Mesendoderm (in vitro differentiated cells): Measurements from ENCODE around the gene SYNJ2.

Experiments used
- DNase-seq: peaks from one replicate; pipeline ENCODE4 v3.0.0; 2013
- H2AK5ac ChIP-seq: 2 replicates; pipeline ENCODE4 v1.6.1; 2013; ENCODE audit warnings: low read length, inconsistent platforms
- H2BK120ac ChIP-seq: 2 replicates; pipeline ENCODE4 v1.6.1; 2013; ENCODE audit warnings: low read depth, mild to moderate bottlenecking, low read length, moderate library complexity, mixed read lengths
- H2BK15ac ChIP-seq: replicated peaks from 2 replicates; pipeline ENCODE4 v1.6.1; 2013; ENCODE audit warnings: low read depth, mild to moderate bottlenecking, moderate library complexity
- H2BK5ac ChIP-seq: 2 replicates; pipeline ENCODE4 v1.6.1; 2013; ENCODE audit warnings: low read length, inconsistent platforms
- H3K18ac ChIP-seq: 2 replicates; pipeline ENCODE4 v1.6.1; 2013; ENCODE audit warnings: mild to moderate bottlenecking, low read length, mixed read lengths
- H3K23ac ChIP-seq: one replicate; pipeline ENCODE4 v1.6.1; 2013; ENCODE audit warnings: low read length
- H3K27ac ChIP-seq: 2 replicates; pipeline ENCODE4 v1.5.1; 2013; ENCODE audit warnings: low read depth, mild to moderate bottlenecking, inconsistent platforms, low read length, moderate library complexity
- H3K27me3 ChIP-seq: 2 replicates; pipeline ENCODE4 v1.6.1; 2013; ENCODE audit warnings: low read length, control low read depth, mild to moderate bottlenecking, inconsistent platforms; ENCODE audit not compliant: insufficient read depth, poor library complexity
- H3K36me3 ChIP-seq: 2 replicates; pipeline ENCODE4 v1.6.1; 2013; ENCODE audit warnings: low read length, inconsistent platforms; ENCODE audit not compliant: control insufficient read depth, insufficient read depth
- H3K4ac ChIP-seq: one replicate; pipeline ENCODE4 v1.6.1; 2013; ENCODE audit warnings: low read depth, mild to moderate bottlenecking, low read length, moderate library complexity
- H3K4me1 ChIP-seq: 2 replicates; pipeline ENCODE4 v1.6.1; 2013; ENCODE audit warnings: low read depth, low read length, inconsistent platforms; ENCODE audit not compliant: control insufficient read depth
- H3K4me2 ChIP-seq: 2 replicates; pipeline ENCODE4 v1.6.1; 2013; ENCODE audit warnings: low read length
- H3K4me3 ChIP-seq: 2 replicates; pipeline ENCODE4 v1.5.1; 2013; ENCODE audit warnings: mild to moderate bottlenecking, low read length
- H3K56ac ChIP-seq: one replicate; pipeline ENCODE4 v1.6.1; 2013; ENCODE audit warnings: low read length
- H3K79me1 ChIP-seq: 2 replicates; pipeline ENCODE4 v1.6.1; 2013; ENCODE audit warnings: low read length, inconsistent platforms
- H3K79me2 ChIP-seq: 2 replicates; pipeline ENCODE4 v1.6.1; 2013; ENCODE audit warnings: mild to moderate bottlenecking, low read length; ENCODE audit not compliant: control insufficient read depth, insufficient read depth
- H3K9ac ChIP-seq: 2 replicates; pipeline ENCODE4 v1.6.1; 2013; ENCODE audit warnings: low read length, inconsistent platforms
- H4K5ac ChIP-seq: one replicate; pipeline ENCODE4 v1.6.1; 2013; ENCODE audit warnings: low read length
- H4K8ac ChIP-seq: one replicate; pipeline ENCODE4 v1.6.1; 2013; ENCODE audit warnings: low read depth, mild to moderate bottlenecking, control low read depth, low read length, moderate library complexity
- WGBS: extraction: QIAGEN DNeasy Blood & Tissue Kit; methylation state at CpG from one replicate; pipeline ENCODE4 v1.1.7; 2013; ENCODE audit warnings: low lambda C conversion rate, missing lambda C conversion rate; ENCODE audit not compliant: insufficient coverage; ENCODE audit errors: extremely low coverage; 5-methylcytosine and 5-hydroxymethylcytosine counted together

SYNJ2 gene

GRCh38 chr6:157941101-157941863 lies 40.4 kb upstream of the SYNJ2 start:
- no peak overlapping the region for H3K4me3 ChIP-seq

DNA sequence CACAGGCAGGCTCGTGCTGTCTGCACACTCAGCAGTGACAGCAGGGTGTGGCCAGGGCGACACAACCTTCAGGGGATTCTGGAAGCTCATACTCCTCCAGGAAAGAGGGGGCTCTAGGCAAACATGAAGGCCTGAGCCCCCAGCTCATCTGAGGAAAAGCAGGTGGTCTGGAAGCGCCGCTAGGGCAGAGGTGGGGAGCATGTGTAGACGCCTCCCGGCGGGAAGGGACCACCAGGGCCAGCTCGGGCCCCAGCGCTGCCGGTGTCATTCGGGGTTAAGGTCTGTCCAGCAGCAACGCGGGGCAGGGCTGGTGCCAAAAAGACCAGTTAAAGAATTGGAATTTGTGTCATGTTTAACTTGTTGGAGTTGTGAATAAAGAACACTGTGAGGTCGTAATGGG lies 39.3 kb upstream of the SYNJ2 start:
- Histone ChIP-seq H3K27ac (no peak overlapping the region), H2BK15ac (no peak overlapping the region), H3K9ac (no peak overlapping the region), H3K4me2 (no peak overlapping the region), H3K23ac (no peak overlapping the region), H4K8ac (no peak overlapping the region), H3K79me1 (no peaks in the 10 kb centered on the region), H2BK120ac (no peak overlapping the region), H3K4me3 (no peak overlapping the region), H3K36me3 (peaks cover 12% of the 10 kb centered on the region), H4K5ac (no peak overlapping the region), H2AK5ac (no peak overlapping the region), H3K27me3 (no peaks in the 10 kb centered on the region), H3K18ac (no peak overlapping the region), H3K4ac (no peak overlapping the region), H3K4me1 (no peaks in the 10 kb centered on the region), H3K79me2 (no peaks in the 10 kb centered on the region), H3K56ac (no peak overlapping the region), H2BK5ac (no peak overlapping the region)
- DNase-seq, result no peak
- no CpG with 5 or more reads among the region's 14 CpGs for WGBS

More at GRCh38 chr6:157941101-157941863, 40.4 kb upstream of the SYNJ2 start:
- Histone ChIP-seq H3K56ac (no peak overlapping the region), H3K27ac (no peak overlapping the region), H3K4me1 (no peaks in the 10 kb centered on the region), H2BK120ac (no peak overlapping the region), H3K79me2 (no peaks in the 10 kb centered on the region), H3K4me2 (no peak overlapping the region), H3K36me3 (peaks cover 12% of the 10 kb centered on the region), H3K18ac (no peak overlapping the region), H3K4ac (no peak overlapping the region), H2AK5ac (no peak overlapping the region), H3K27me3 (no peaks in the 10 kb centered on the region), H3K9ac (no peak overlapping the region), H3K79me1 (no peaks in the 10 kb centered on the region), H2BK15ac (no peak overlapping the region), H3K23ac (no peak overlapping the region), H2BK5ac (no peak overlapping the region), H4K8ac (no peak overlapping the region), H4K5ac (no peak overlapping the region)
- DNase-seq, result no peak
- no CpG with 5 or more reads among the region's 13 CpGs for WGBS

- no peak overlapping the region for H3K9ac ChIP-seq
- no peak overlapping the region for H3K4me3 ChIP-seq
- no peak overlapping the region for H3K18ac ChIP-seq
- no peak overlapping the region for H3K4ac ChIP-seq
- H2BK120ac ChIP-seq, result no peak overlapping the region
- H4K8ac ChIP-seq, result no peak overlapping the region
- no peak for DNase-seq
- H3K56ac ChIP-seq, result no peak overlapping the region
- no peak overlapping the region for H3K4me2 ChIP-seq
- H2BK15ac ChIP-seq, result no peak overlapping the region
- H2AK5ac ChIP-seq, result no peak overlapping the region
- H3K79me1 ChIP-seq, result no peaks in the 10 kb centered on the region
- peaks cover 12% of the 10 kb centered on the region for H3K36me3 ChIP-seq
- H3K23ac ChIP-seq, result no peak overlapping the region
- no peak overlapping the region for H4K5ac ChIP-seq
- no CpG with 5 or more reads among the region's 16 CpGs for WGBS
- H2BK5ac ChIP-seq, result no peak overlapping the region
- no peaks in the 10 kb centered on the region for H3K27me3 ChIP-seq
- H3K79me2 ChIP-seq, result no peaks in the 10 kb centered on the region
- no peaks in the 10 kb centered on the region for H3K4me1 ChIP-seq
- no peak overlapping the region for H3K27ac ChIP-seq
Measured at GRCh38 chr6:157943249-157943963, 38.3 kb upstream of the SYNJ2 start.

DNA sequence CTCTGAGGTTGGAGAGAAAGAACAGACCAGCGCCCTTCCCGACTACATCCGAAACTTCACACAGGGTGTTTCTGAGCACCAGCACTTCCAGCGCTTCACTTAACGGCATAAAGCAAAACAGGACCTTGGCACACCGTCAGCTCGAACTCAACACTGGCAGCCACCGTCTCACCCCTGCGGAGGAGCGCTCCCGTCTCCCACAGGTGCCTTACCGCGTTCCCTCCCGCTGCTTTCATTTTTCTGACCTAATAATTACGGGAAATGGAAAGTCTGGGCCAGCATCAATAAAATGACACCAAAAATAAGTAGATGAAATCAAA lies 37.7 kb upstream of the SYNJ2 start:
- H3K79me1 ChIP-seq, result no peaks in the 10 kb centered on the region
- no peak for DNase-seq
- H3K4me3 ChIP-seq, result no peak overlapping the region
- no peak overlapping the region for H4K5ac ChIP-seq
- no peak overlapping the region for H2BK15ac ChIP-seq
- no peaks in the 10 kb centered on the region for H3K4me1 ChIP-seq
- H3K56ac ChIP-seq, result no peak overlapping the region
- H3K23ac ChIP-seq, result no peak overlapping the region
- H3K18ac ChIP-seq, result no peak overlapping the region
- no peak overlapping the region for H3K27ac ChIP-seq
- H3K4ac ChIP-seq, result no peak overlapping the region
- H3K9ac ChIP-seq, result no peak overlapping the region
- H3K79me2 ChIP-seq, result no peaks in the 10 kb centered on the region
- no peak overlapping the region for H2BK120ac ChIP-seq
- H3K36me3 ChIP-seq, result peaks cover 12% of the 10 kb centered on the region
- H4K8ac ChIP-seq, result no peak overlapping the region
- H3K4me2 ChIP-seq, result no peak overlapping the region
- no peak overlapping the region for H2AK5ac ChIP-seq
- no CpG with 5 or more reads among the region's 15 CpGs for WGBS
- no peak overlapping the region for H2BK5ac ChIP-seq
- H3K27me3 ChIP-seq, result no peaks in the 10 kb centered on the region

- Histone ChIP-seq H3K9ac (no peak overlapping the region), H3K79me1 (no peaks in the 10 kb centered on the region), H3K27ac (no peak overlapping the region), H2BK5ac (no peak overlapping the region), H3K4ac (no peak overlapping the region), H3K18ac (no peak overlapping the region), H3K4me2 (no peak overlapping the region), H3K4me3 (no peak overlapping the region), H4K5ac (no peak overlapping the region), H3K27me3 (no peaks in the 10 kb centered on the region), H2AK5ac (no peak overlapping the region), H3K36me3 (peaks cover 11% of the 10 kb centered on the region), H2BK120ac (no peak overlapping the region), H3K23ac (no peak overlapping the region), H3K56ac (no peak overlapping the region), H3K4me1 (no peaks in the 10 kb centered on the region), H3K79me2 (no peaks in the 10 kb centered on the region), H2BK15ac (no peak overlapping the region), H4K8ac (no peak overlapping the region)
- no CpG with 5 or more reads among the region's 14 CpGs for WGBS
- no peak for DNase-seq
Measured at GRCh38 chr6:157944983-157945931, 36.4 kb upstream of the SYNJ2 start.
